ENCODE data around the gene MED27.

Gene MED27

DNA sequence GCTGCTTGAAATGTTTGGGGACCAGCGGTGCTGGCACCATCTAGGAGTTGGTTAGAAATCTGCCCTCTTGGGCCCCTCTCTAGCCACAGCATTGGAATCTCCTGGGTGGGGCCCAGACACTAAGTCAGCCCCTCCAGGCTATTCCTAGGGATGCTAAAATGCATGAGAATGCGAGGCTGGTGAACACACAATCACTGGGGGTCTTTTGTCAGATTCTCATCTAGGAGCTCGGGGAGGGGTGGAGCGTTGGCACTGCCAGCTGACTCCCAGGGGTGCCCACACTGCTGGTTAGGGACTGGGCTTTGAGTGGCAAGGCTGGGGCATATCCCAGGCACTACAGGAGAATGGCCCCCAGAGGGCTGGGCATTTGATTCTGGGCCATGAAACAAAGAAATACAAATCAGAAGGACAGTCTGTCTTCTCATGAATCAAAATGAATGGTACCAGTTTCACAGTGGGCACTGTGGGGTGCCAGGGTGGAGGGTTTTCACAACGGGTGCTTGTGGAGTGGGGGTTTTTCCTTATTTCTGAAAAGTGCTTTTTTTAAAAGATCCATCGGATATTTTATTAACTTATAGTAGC is 212.0 kb downstream of the MED27 start:
- no peak for DNase-seq (ENCODE audit: low read depth)
- TF ChIP-seq, protein P1, sequence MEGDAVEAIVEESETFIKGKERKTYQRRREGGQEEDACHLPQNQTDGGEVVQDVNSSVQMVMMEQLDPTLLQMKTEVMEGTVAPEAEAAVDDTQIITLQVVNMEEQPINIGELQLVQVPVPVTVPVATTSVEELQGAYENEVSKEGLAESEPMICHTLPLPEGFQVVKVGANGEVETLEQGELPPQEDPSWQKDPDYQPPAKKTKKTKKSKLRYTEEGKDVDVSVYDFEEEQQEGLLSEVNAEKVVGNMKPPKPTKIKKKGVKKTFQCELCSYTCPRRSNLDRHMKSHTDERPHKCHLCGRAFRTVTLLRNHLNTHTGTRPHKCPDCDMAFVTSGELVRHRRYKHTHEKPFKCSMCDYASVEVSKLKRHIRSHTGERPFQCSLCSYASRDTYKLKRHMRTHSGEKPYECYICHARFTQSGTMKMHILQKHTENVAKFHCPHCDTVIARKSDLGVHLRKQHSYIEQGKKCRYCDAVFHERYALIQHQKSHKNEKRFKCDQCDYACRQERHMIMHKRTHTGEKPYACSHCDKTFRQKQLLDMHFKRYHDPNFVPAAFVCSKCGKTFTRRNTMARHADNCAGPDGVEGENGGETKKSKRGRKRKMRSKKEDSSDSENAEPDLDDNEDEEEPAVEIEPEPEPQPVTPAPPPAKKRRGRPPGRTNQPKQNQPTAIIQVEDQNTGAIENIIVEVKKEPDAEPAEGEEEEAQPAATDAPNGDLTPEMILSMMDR (IDR thresholded peaks at IDR 0.05; ENCODE audit: control insufficient read depth, insufficient read depth, low read depth, low read length, missing control alignments): no peak
- no peak overlapping the region for H3K4me3 ChIP-seq (ENCODE audit: control insufficient read depth, low read depth, low read length)

DNA sequence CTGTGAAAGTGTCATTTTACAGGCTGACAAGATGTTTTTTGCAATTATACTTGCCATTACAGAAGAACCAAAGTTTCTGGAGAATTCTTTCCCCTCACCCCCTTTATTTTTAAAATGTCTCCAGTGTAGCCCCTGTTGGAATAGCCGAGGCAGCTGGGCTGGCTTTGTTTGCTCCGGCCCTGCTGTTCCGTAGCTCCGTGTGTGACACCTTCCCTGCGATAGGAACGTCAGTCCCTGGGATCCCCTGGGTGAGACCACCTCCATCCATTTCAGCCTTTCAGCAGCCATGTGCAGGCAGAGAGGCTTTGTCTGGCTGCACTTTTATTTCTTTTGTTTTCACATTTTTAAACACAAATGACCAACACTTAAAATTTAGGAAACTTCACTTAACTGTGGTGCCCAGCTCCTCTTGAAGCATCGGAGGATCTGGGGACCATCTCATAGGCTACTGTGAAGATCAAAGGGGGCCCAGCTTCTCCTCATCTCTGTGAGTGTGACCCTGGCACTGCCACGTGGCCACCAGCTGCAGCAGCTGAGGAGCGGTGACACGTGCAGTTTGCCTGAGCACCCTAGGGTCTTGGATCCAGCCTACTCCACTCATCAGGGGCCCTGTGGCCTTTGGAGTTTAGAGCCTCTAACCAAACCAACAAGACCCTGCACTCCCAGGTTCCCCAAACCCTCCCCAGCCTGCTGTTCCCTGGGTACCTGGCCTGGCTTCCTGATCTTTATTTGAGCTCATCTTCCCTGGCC is 214.0 kb downstream of the MED27 start:
- no peak overlapping the region for H3K4me3 ChIP-seq (ENCODE audit: control insufficient read depth, low read depth, low read length)
- TF ChIP-seq, protein P1 (IDR thresholded peaks at IDR 0.05; ENCODE audit: control insufficient read depth, insufficient read depth, low read depth, low read length, missing control alignments): no peak
- DNase-seq (ENCODE audit: low read depth): no peak

DNA sequence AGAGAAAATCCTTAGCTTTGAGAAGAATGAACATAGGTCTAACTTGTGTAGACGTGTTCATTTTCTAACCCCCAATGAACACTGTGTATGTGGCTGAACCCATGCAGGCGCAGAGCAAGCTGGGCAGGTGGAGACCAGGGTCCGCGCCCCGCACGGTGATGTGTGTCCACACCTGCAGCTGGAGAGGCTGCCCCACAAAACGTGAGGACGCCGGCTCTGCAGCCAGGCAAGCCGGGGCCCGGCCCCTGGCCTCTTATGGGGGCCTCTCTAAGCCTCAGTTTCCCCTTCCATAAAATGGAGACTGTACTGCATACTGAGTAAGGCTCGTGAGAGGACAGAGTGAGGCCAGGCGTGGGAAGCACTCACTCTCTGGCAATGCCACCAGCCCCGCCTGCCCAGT is 215.1 kb downstream of the MED27 start:
- no peak for DNase-seq (ENCODE audit: low read depth)
- TF ChIP-seq, protein P1 (IDR thresholded peaks at IDR 0.05; ENCODE audit: control insufficient read depth, insufficient read depth, low read depth, low read length, missing control alignments): no peak
- no peak overlapping the region for H3K4me3 ChIP-seq (ENCODE audit: control insufficient read depth, low read depth, low read length)

DNA sequence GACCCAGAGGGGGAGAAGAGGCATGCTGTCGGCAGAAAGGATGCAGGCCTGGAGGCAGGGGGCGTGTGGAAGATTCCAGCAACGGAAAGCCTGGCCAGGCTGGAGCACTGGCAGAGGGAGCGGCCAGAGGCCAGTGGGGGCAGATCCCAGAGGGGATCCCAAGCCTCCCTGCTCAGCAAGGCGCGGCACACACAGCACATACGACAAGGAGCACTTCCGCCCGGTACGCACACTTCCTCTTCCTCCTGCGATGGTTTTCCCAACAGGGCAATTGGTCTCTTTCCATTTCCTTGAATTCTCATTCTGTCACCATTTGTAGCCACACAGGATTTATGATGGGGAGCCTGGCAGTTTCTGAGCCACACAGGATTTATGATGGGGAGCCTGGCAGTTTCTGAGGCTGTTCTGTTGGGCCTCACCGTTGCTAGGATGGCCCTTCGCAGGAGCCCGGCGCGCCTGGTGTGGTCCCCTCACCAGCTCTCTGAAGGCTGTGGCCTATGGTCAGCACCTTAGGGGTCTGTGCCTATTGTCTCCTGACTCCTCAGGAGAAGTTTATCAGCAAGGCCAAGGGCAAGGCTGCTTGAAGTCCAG is 216.3 kb downstream of the MED27 start:
- TF ChIP-seq, protein P1 (IDR thresholded peaks at IDR 0.05; ENCODE audit: control insufficient read depth, insufficient read depth, low read depth, low read length, missing control alignments): no peak
- no peak overlapping the region for H3K4me3 ChIP-seq (ENCODE audit: control insufficient read depth, low read depth, low read length)
- DNase-seq (ENCODE audit: low read depth): no peak

DNA sequence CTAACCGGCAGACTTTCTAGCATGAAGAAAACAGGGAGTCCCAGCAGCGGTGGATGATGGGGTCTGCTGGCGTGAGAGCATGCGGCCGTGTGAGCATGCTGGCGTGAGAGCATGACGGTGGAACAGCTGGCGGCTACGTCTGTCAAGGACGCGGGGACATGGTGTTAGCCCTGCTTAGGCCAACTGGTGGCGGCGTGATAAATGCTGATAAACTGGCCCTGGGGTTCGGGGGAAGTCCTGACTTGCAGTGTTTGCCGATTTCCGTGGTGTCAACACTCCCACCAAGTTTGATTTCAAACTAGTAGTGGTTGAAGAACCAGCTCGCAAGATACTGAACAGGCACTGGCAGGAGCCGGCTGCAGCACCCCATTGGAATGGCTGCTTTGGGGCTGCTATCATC is 217.4 kb downstream of the MED27 start:
- no peak overlapping the region for H3K4me3 ChIP-seq (ENCODE audit: control insufficient read depth, low read depth, low read length)
- TF ChIP-seq, protein P1 (IDR thresholded peaks at IDR 0.05; ENCODE audit: control insufficient read depth, insufficient read depth, low read depth, low read length, missing control alignments): no peak
- DNase-seq (ENCODE audit: low read depth): no peak

DNA sequence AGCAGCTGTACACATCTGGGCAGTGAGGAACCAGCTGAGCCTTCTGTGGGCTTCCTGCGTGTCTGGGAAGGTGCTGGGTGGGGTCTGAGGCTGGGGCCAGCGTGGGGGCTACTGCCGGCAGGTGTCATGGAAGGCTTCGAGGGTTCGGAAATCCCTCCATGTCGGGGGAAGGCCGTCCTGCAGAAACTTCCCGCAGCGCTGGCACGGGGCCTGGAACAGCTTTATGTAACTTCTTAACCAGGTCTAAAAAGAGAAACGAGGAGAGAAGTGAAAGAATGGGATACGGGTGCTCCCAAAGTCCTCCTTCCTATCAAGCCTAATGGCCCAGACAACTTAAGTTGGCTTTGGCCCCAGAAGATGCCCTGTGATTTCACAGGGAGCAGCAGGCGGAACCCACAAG is 219.2 kb downstream of the MED27 start:
- no peak overlapping the region for H3K4me3 ChIP-seq (ENCODE audit: control insufficient read depth, low read depth, low read length)
- no peak for DNase-seq (ENCODE audit: low read depth)
- TF ChIP-seq, protein P1 (IDR thresholded peaks at IDR 0.05; ENCODE audit: control insufficient read depth, insufficient read depth, low read depth, low read length, missing control alignments): no peak
